A549 treated with Mapracorat at 1 μM for 4 hours (cell line): ENCODE results near the gene CREBBP. TPM values are rescaled to one million over a fixed set of nuclear protein-coding genes. Genes with fewer than 3 reads are reported as not detected.

Experiments
- total RNA-seq: library from RNA; stranded (reverse); fragments of 200-300 nt; extraction: Qiagen RNA extraction; gene quantifications from 5 replicates; pipeline ENCODE4 v1.2.3, GENCODE V29; 2022

Gene CREBBP
- total RNA-seq = 13.5 to 17.8 TPM (median 17.0 TPM) in 5 replicates

GRCh38 chr16:3880623-3881498 is at the start of gene CREBBP:
Gene CREBBP (minus strand): TSS chr16:3880713. CDS start chr16:3879916, 797 bp downstream.

GRCh38 chr16:3717235-3718018 is 163.1 kb downstream of the CREBBP start, which contains the start of gene TRAP1:
Gene TRAP1 (minus strand): TSS chr16:3717524. CDS start chr16:3717508, 16 bp downstream.

Other genes with a start within 250 kb of the CREBBP start
- 1.4 to 4.2 TPM (median 2.6 TPM) in 5 replicates for gene DNASE1, start 226.0 kb downstream of the CREBBP start, total RNA-seq
- gene TRAP1, start 163.2 kb downstream of the CREBBP start, total RNA-seq = 112 to 141 TPM (median 139 TPM) in 5 replicates
- 5.9 to 8.7 TPM (median 7.3 TPM) in 5 replicates for gene ADCY9, start 235.7 kb upstream of the CREBBP start, total RNA-seq